Measurements from ENCODE around the gene P3H1.

The P3H1 gene

DNA sequence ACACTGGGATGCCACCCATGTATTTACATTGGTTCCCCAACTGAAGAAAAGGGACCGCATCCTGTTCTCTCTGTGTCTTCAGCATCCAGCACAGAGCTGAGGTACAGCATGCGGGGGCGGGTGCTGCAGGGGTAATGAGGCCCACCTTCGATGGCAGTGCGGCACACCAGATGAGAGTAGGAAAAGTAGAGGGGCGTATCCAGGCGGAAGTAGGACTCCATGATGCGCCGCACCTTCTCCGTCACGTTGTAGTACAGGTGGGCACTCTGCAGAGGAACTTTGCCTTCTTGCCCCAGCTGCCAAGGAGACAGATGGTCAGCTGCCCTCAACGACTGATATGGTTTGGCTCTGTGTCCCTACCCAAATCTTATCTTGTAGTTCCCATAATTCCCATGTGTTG lies 16.8 kb downstream of the P3H1 start:
- H3K36me3 ChIP-seq (ENCODE audit: control insufficient read depth, insufficient read depth, low read length) = no peaks in the 10 kb centered on the region
- peaks cover 7% of the 10 kb centered on the region for H3K4me1 ChIP-seq (ENCODE audit: control insufficient read depth, insufficient read depth, low read length)

DNA sequence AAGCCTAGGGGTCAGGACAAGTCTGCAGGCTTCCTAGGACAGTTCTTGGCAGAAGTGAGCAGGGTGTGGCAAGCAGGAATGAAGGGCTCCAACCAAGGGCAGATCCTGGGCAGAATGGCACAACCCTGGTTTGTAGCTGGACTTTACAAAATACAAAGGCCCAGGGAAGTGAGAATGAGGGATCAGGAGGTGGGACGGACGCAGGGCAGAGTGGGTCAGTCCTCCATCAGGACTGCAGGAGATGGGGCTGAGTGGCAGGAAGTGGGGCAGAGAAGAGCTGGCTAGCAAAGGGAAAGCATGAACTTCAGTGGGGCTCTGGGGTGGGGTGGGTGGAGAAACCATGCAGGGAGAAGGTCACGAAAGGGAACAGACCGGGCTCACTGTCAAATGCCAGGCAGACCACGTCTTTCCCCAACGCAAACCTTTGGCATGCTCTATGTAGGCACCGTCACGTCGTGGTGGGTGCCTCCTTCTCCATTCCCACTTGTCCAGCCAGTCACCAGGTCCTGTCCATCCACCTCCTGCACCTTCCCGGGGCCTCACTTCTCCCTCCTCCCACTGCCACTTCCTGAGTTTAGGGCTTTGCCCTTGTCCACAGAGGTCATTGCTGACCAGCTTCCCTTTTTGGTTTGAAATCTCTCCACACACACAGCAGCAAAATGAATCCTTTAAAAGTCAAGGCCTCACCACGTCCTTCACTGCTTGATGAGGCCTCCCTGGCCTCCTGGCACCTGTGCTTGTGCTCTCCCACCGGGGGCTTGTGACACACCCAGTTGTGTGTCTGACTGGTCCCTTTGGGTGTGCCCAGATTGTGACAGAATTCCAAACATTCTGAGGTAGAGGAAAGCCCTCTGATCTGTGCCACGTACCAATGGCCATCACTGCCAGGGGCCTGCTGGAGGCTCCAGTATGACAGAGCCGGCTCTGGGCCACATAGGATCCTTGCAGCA lies 18.1 kb downstream of the P3H1 start:
- no peaks in the 10 kb centered on the region for H3K9me3 ChIP-seq (ENCODE audit: control insufficient read depth, low read length)
- no peak overlapping the region for H3K9ac ChIP-seq (ENCODE audit: low read length)
- H3K4me3 ChIP-seq (ENCODE audit: low read length) = no peak overlapping the region
- H3K4me1 ChIP-seq (ENCODE audit: control insufficient read depth, insufficient read depth, low read length) = peaks cover 7% of the 10 kb centered on the region
- H3K27me3 ChIP-seq (ENCODE audit: control insufficient read depth, insufficient read depth, low read length) = no peaks in the 10 kb centered on the region
- no peaks in the 10 kb centered on the region for H3K36me3 ChIP-seq (ENCODE audit: control insufficient read depth, insufficient read depth, low read length)

More for the DNA sequence above, 16.8 kb downstream of the P3H1 start:
- Histone ChIP-seq H3K9me3 (ENCODE audit: control insufficient read depth, low read length) (no peaks in the 10 kb centered on the region), H3K4me3 (ENCODE audit: low read length) (no peak overlapping the region), H3K27me3 (ENCODE audit: control insufficient read depth, insufficient read depth, low read length) (no peaks in the 10 kb centered on the region), H3K9ac (ENCODE audit: low read length) (no peak overlapping the region)

DNA sequence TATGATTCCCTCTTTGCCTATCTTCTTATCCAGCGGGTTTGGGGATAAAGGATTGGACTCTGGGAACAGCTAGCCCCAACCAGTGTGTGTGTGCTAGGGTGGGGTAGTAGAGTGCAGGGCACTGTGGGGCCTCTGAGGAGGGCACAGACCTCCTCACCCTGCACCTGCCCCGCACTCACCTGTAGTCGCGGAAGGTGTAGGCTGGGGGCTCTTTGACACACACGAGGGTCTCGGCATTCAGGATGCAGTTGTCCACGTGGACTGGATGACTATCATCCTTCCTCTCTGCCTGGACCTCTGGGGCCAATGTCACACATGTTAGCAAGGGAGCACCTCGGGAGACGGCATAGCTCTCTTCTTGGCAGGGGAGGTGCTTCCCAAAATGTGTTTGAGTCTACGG lies 18.8 kb downstream of the P3H1 start:
- Histone ChIP-seq H3K27me3 (ENCODE audit: control insufficient read depth, insufficient read depth, low read length) (no peaks in the 10 kb centered on the region), H3K4me3 (ENCODE audit: low read length) (no peak overlapping the region), H3K36me3 (ENCODE audit: control insufficient read depth, insufficient read depth, low read length) (no peaks in the 10 kb centered on the region)

DNA sequence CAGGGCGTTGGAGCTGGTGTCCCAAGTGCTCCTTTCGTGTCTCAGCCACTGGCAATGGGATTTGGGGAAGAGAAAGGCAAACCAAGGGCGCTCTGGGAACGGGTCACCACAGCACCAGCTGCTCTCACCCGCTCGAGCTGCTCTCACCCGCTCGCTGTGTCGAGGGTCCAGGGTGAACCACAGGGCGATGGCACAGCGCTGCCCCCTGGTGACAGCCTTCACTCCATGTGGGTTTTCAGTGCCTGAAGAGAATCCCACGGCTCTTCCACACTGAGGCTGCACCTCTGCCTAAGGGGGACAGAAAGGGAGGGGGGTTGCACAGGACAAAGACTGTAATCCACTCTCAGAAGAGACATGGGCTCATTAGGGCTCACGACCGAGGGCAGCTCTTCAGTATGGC lies 19.7 kb downstream of the P3H1 start:
- H3K9ac ChIP-seq (ENCODE audit: low read length) = no peak overlapping the region
- no peaks in the 10 kb centered on the region for H3K36me3 ChIP-seq (ENCODE audit: control insufficient read depth, insufficient read depth, low read length)
- H3K27me3 ChIP-seq (ENCODE audit: control insufficient read depth, insufficient read depth, low read length) = no peaks in the 10 kb centered on the region
- no peak overlapping the region for H3K4me3 ChIP-seq (ENCODE audit: low read length)
- H3K4me1 ChIP-seq (ENCODE audit: control insufficient read depth, insufficient read depth, low read length) = no peaks in the 10 kb centered on the region
- no peaks in the 10 kb centered on the region for H3K9me3 ChIP-seq (ENCODE audit: control insufficient read depth, low read length)

More for the DNA sequence above, 18.8 kb downstream of the P3H1 start:
- H3K9ac ChIP-seq (ENCODE audit: low read length) = no peak overlapping the region
- H3K4me1 ChIP-seq (ENCODE audit: control insufficient read depth, insufficient read depth, low read length) = peaks cover 3% of the 10 kb centered on the region
- H3K9me3 ChIP-seq (ENCODE audit: control insufficient read depth, low read length) = no peaks in the 10 kb centered on the region

DNA sequence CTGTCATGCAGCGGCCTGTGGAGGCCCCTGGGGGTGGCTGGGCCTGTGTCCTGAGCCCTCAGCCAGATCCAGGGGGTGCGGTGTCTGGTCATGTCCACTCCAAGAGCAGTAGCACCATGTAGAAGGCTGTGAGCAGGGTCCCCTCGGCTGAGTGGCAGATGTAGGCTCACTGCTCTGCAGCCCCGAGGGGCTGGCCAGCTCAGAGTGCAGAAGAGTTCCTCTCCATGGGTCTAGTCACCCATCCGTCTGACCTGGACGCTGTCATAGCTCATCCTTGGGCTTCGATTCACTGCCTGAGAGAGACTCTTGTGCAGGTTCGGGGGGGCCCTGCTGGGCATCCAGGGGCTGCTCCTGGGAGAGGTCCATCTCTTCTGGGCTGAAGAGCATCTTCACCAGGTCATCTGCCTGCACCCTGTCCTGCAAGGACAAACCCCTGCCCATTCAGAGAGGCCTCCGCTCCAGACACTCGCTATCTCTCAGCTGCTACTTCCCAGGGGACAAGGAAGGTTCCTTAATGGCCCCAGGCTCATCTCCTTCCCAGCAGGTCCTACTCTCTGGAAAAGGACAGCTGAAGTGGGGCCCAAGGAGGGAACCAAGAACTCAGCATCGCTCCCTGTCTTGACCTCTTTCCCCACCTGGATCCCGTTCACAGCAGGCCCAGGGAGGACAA lies 20.3 kb downstream of the P3H1 start:
- no peak overlapping the region for H3K9ac ChIP-seq (ENCODE audit: low read length)
- no peaks in the 10 kb centered on the region for H3K27me3 ChIP-seq (ENCODE audit: control insufficient read depth, insufficient read depth, low read length)
- no peaks in the 10 kb centered on the region for H3K4me1 ChIP-seq (ENCODE audit: control insufficient read depth, insufficient read depth, low read length)
- no peak overlapping the region for H3K4me3 ChIP-seq (ENCODE audit: low read length)
- H3K36me3 ChIP-seq (ENCODE audit: control insufficient read depth, insufficient read depth, low read length) = no peaks in the 10 kb centered on the region
- no peaks in the 10 kb centered on the region for H3K9me3 ChIP-seq (ENCODE audit: control insufficient read depth, low read length)

DNA sequence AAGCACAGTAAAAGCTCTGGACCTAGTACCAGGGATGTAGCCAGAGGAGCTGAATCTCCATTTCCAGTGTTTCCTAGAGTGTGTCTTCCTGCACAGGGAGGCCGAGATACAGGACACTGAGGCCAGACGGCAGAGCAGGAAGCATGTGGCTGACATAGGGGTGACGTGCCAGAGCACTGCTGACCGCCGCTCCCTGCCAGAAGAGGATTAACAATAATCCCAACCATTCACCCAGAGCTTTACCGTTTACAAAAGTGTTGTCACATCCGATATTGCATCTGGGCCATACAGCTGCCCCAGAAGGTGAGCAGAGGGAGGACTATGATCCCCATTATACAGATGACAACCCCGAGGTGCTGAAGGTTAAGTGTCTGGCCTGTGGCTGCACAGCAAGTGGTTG lies 21.0 kb downstream of the P3H1 start:
- Histone ChIP-seq H3K9ac (ENCODE audit: low read length) (no peak overlapping the region), H3K4me1 (ENCODE audit: control insufficient read depth, insufficient read depth, low read length) (no peaks in the 10 kb centered on the region), H3K36me3 (ENCODE audit: control insufficient read depth, insufficient read depth, low read length) (no peaks in the 10 kb centered on the region), H3K9me3 (ENCODE audit: control insufficient read depth, low read length) (no peaks in the 10 kb centered on the region), H3K4me3 (ENCODE audit: low read length) (no peak overlapping the region), H3K27me3 (ENCODE audit: control insufficient read depth, insufficient read depth, low read length) (no peaks in the 10 kb centered on the region)

DNA sequence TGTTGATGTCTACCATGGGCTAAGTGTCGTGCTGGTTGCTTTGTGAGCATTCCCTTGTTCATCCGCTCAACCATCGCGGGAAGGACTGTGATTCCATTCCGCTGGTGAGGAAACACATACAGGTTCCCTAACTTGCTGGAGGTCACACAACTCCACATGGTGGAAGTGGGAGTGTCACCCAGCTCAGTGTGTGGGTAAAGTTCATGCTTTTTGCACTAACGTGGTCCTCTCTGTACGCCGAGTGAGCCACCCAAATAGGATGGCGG lies 22.7 kb downstream of the P3H1 start:
- peaks cover 4% of the 10 kb centered on the region for H3K4me1 ChIP-seq (ENCODE audit: control insufficient read depth, insufficient read depth, low read length)
- no peak overlapping the region for H3K4me3 ChIP-seq (ENCODE audit: low read length)
- H3K9ac ChIP-seq (ENCODE audit: low read length) = no peak overlapping the region
- no peaks in the 10 kb centered on the region for H3K27me3 ChIP-seq (ENCODE audit: control insufficient read depth, insufficient read depth, low read length)
- no peaks in the 10 kb centered on the region for H3K9me3 ChIP-seq (ENCODE audit: control insufficient read depth, low read length)
- H3K36me3 ChIP-seq (ENCODE audit: control insufficient read depth, insufficient read depth, low read length) = no peaks in the 10 kb centered on the region

DNA sequence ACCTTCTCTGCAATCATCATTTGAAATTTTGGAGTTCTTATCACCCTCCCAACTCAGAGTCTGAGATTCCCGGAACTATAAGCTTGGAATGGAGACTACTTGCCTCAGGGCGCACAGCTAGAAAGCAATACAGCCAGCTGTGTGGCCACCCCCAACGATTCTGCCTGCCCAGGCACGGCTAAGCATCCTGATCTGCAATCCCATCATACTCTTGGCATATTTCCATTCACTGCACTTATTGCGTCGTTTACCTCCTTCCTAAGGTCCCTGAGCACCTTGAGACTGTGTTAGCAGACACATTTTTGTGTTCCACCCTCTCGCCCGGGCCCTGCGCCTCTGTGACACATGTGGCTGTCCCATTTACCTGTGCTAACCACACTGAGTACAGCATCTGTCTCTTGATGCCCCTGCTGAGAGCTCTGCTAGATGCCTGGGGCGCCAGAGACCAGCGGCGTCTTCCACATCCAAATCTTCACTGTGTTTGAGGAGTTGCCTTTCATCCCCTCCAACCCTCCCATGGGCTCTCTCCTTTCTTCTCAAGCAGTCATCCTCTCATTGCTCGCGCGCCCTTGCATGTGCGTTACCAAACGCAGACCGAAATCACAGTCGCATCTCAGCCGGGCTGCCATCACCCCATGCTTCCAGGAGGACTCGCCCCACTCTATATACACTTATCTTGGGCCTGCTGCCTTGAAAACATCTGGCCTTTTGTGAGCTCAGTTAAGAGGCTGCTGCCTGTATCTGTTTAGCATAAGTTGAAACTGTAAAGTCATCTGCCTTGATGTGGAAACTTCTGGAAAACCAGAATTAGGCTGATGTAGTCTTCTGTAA lies 23.3 kb downstream of the P3H1 start:
- no peaks in the 10 kb centered on the region for H3K9me3 ChIP-seq (ENCODE audit: control insufficient read depth, low read length)
- H3K27me3 ChIP-seq (ENCODE audit: control insufficient read depth, insufficient read depth, low read length) = no peaks in the 10 kb centered on the region
- H3K9ac ChIP-seq (ENCODE audit: low read length) = no peak overlapping the region
- peaks cover 4% of the 10 kb centered on the region for H3K4me1 ChIP-seq (ENCODE audit: control insufficient read depth, insufficient read depth, low read length)
- H3K4me3 ChIP-seq (ENCODE audit: low read length) = no peak overlapping the region
- no peaks in the 10 kb centered on the region for H3K36me3 ChIP-seq (ENCODE audit: control insufficient read depth, insufficient read depth, low read length)

DNA sequence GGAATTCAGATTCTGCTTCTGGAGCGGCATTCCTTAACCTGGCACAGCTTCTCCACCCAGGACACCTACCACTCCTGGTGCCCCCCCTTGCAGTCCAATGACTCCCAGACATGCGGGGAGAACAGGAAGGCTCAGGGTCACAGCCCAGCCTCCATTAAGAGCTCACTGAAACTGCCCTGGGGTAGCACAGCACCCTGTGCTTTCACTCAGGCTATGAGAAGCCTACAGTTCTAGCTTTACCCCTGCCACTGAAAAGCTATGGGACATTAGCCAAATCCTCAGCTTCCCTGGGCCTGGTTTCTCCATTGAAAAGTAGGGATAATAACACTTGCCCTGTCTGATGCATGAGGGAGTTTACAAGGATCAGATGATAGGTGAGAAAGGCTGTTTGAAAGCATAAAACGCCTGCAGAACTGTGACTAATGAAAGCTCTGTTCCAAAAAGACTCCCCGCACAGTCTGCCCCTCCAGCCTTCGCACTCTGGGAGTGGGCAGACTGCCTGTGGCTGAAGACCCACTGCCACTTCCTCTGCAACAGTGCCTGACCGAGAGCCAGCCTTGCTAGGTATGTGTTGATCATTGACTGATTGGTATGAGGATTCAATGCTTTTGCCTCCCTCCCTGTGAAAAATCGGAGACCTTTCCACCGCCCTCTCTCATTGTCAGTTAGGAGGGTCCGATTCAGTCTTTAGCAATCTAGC lies 24.1 kb downstream of the P3H1 start:
- Histone ChIP-seq H3K9ac (ENCODE audit: low read length) (no peak overlapping the region), H3K36me3 (ENCODE audit: control insufficient read depth, insufficient read depth, low read length) (no peaks in the 10 kb centered on the region), H3K4me3 (ENCODE audit: low read length) (no peak overlapping the region), H3K4me1 (ENCODE audit: control insufficient read depth, insufficient read depth, low read length) (peaks cover 4% of the 10 kb centered on the region), H3K27me3 (ENCODE audit: control insufficient read depth, insufficient read depth, low read length) (no peaks in the 10 kb centered on the region), H3K9me3 (ENCODE audit: control insufficient read depth, low read length) (no peaks in the 10 kb centered on the region)

DNA sequence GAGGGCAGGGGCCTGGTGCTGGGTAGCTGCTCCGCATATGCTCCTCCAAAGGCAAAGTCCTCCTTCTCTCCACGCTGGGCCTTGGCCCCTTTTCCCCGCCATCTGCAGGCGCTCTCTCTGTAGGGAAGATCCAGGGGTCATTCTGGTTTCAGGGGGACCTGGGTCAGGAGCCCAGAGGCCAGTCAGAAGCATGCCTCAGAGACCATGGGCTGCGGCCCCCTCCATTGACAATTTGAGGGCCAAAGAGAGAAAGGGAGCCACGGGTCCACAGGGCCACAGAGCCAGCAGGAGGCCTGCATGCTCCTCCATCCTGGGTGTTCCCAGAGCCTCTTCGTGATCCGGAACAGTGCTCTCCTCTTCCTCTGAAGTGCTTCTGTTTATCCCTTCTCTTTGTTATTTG lies 24.7 kb downstream of the P3H1 start:
- no peak overlapping the region for H3K4me3 ChIP-seq (ENCODE audit: low read length)
- no peaks in the 10 kb centered on the region for H3K9me3 ChIP-seq (ENCODE audit: control insufficient read depth, low read length)
- no peak overlapping the region for H3K9ac ChIP-seq (ENCODE audit: low read length)
- no peaks in the 10 kb centered on the region for H3K27me3 ChIP-seq (ENCODE audit: control insufficient read depth, insufficient read depth, low read length)
- no peaks in the 10 kb centered on the region for H3K36me3 ChIP-seq (ENCODE audit: control insufficient read depth, insufficient read depth, low read length)
- H3K4me1 ChIP-seq (ENCODE audit: control insufficient read depth, insufficient read depth, low read length) = peaks cover 4% of the 10 kb centered on the region

DNA sequence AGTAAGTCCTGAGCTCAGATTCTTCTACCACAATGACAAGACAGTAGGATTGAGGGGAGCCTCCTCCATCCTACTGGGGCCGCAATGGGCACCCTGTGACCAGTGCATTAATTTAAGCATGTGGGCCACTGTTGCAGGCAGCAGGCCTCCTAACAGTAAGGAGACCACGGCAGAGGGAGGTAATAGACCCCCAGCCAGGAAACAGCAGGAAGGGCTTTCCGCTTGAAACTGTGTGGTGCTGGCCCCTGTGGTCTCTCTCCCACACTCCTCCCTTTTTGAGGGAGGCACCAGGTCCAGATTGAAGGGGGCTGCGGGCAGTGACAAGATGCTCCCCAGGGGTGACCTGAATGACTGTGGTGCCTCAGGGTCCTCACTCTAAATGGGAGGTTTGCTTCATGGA lies 25.1 kb downstream of the P3H1 start:
- no peaks in the 10 kb centered on the region for H3K27me3 ChIP-seq (ENCODE audit: control insufficient read depth, insufficient read depth, low read length)
- peaks cover 8% of the 10 kb centered on the region for H3K4me1 ChIP-seq (ENCODE audit: control insufficient read depth, insufficient read depth, low read length)
- no peak overlapping the region for H3K4me3 ChIP-seq (ENCODE audit: low read length)
- no peak overlapping the region for H3K9ac ChIP-seq (ENCODE audit: low read length)
- no peaks in the 10 kb centered on the region for H3K9me3 ChIP-seq (ENCODE audit: control insufficient read depth, low read length)
- no peaks in the 10 kb centered on the region for H3K36me3 ChIP-seq (ENCODE audit: control insufficient read depth, insufficient read depth, low read length)

Measured in mucosa of stomach (tissue), 1 donor.